Fibroblast of lung (primary cell): Measurements from ENCODE around the gene FANCE.

Source experiments
- CTCF ChIP-seq, 2 donors: IDR thresholded peaks in 1 of 2; conservative IDR thresholded peaks in 1 of 2; 1 replicate in 1 of 2; 2 replicates in 1 of 2; pipeline ENCODE4 v1.5.1; 2011 to 2012; ENCODE audit warnings: low read length in 2 of 2, control low read depth in 1 of 2, inconsistent platforms in 1 of 2, low read depth in 1 of 2, mild to moderate bottlenecking in 1 of 2
- EZH2 ChIP-seq: IDR thresholded peaks from 2 replicates; pipeline ENCODE4 v1.5.1; 2012; ENCODE audit warnings: low read length, control low read depth, mild to moderate bottlenecking; ENCODE audit errors: missing control alignments

- TF ChIP-seq CTCF (conservative IDR thresholded peaks at IDR 0.05 in 1 of 2, IDR thresholded peaks at IDR 0.05 in 1 of 2; ENCODE audit: low read depth in 1 of 2, low read length in 2 of 2) (no peak), EZH2 (no peak)
Measured at GRCh38 chr6:35501784-35502183, 49.6 kb downstream of the FANCE start.
